Immature natural killer cell (primary cell): ENCODE data around the gene CNR2. TPM values are rescaled to one million over a fixed set of nuclear protein-coding genes. Genes with fewer than 3 reads are reported as not detected.
"Not testable (repeated sequence)": the region's sequence is repeated elsewhere in the genome, so short reads cannot be mapped to it uniquely, and the experiment has no call there.

Source experiments
- DNase-seq, 3 donors: peaks; one replicate each; pipeline ENCODE4 v3.0.0; 2022; ENCODE audit warnings: mixed read lengths in 1 of 3
- H3K27ac Mint-ChIP-seq, 6 donors: one replicate each; pipeline ENCODE4 v1.8.0; 2020; ENCODE audit warnings: mixed read lengths in 6 of 6, mild to moderate bottlenecking in 5 of 6, inconsistent platforms in 4 of 6, moderate library complexity in 3 of 6
- H3K27me3 Mint-ChIP-seq, 3 donors: one replicate each; pipeline ENCODE4 v1.8.0; 2020 to 2021; ENCODE audit warnings: low read depth in 3 of 3, mild to moderate bottlenecking in 3 of 3, mixed read lengths in 3 of 3, moderate library complexity in 3 of 3, inconsistent platforms in 1 of 3
- H3K36me3 Mint-ChIP-seq, 3 donors: one replicate each; pipeline ENCODE4 v1.8.0; 2020; ENCODE audit warnings: mixed read lengths in 3 of 3, inconsistent platforms in 2 of 3, mild to moderate bottlenecking in 2 of 3
- H3K4me1 Mint-ChIP-seq, 2 donors: one replicate each; pipeline ENCODE4 v1.8.0; 2020; ENCODE audit warnings: inconsistent platforms in 2 of 2, mild to moderate bottlenecking in 2 of 2, mixed read lengths in 2 of 2, moderate library complexity in 1 of 2
- H3K4me3 Mint-ChIP-seq, 5 donors: one replicate each; pipeline ENCODE4 v1.8.0; 2020; ENCODE audit warnings: mild to moderate bottlenecking in 5 of 5, mixed read lengths in 5 of 5, inconsistent platforms in 3 of 5, moderate library complexity in 3 of 5
- H3K9me3 Mint-ChIP-seq, 6 donors: one replicate each; pipeline ENCODE4 v1.8.0; 2020; ENCODE audit warnings: mild to moderate bottlenecking in 6 of 6, mixed read lengths in 6 of 6, inconsistent platforms in 4 of 6, moderate library complexity in 3 of 6
- polyA plus RNA-seq, 3 donors: library from polyadenylated mRNA; unstranded; fragments of 300-500 nt; fragmentation: Illumina TruSeq; gene quantifications; one replicate each; pipeline ENCODE4 v1.2.3, GENCODE V29; 2021

CNR2 gene
- polyA plus RNA-seq, result 10 to 100 TPM in 1 of 3 donors, 1 to 10 TPM in 2; 7.4 to 10.7 (median 9.5) TPM

- peak within 1 kb of the TSS; percentile 82 to 90 (median 87) for H3K4me3 Mint-ChIP-seq
- peaks cover 66 to 79% of the 10 kb centered on the region in 2 donors for H3K4me1 Mint-ChIP-seq
- peak within 1 kb of the TSS; percentile 27 to 92 (median 86) for H3K27ac Mint-ChIP-seq
- no peaks in the 10 kb centered on the region for H3K9me3 Mint-ChIP-seq
- H3K36me3 Mint-ChIP-seq, result peaks cover 0 to 3% (median 0%) of the 10 kb centered on the region in 3 donors
- peak; percentile 41 to 57 (median 44) for DNase-seq
- H3K27me3 Mint-ChIP-seq, result peaks cover 2 to 15% (median 8%) of the 10 kb centered on the region in 3 donors
These were observed at the start of gene CNR2 for GRCh38 chr1:23913212-23913880. Gene CNR2 (minus strand): TSS chr1:23913362. CDS start chr1:23875617, 37,745 bp downstream.

GRCh38 chr1:23960291-23961020 lies 47.3 kb upstream of the CNR2 start:
- H3K27me3 Mint-ChIP-seq, result peaks cover 8 to 21% (median 9%) of the 10 kb centered on the region in 3 donors
- peak overlapping the region; percentile 89 to 100 (median 100) for H3K4me3 Mint-ChIP-seq
- H3K4me1 Mint-ChIP-seq, result peaks cover 43 to 80% of the 10 kb centered on the region in 2 donors
- H3K9me3 Mint-ChIP-seq, result no peaks in the 10 kb centered on the region
- no peak for DNase-seq
- H3K36me3 Mint-ChIP-seq, result peaks cover 6 to 20% (median 19%) of the 10 kb centered on the region in 3 donors
- peak overlapping the region; percentile 96 to 100 (median 99) for H3K27ac Mint-ChIP-seq

- Mint-ChIP-seq H3K36me3 (peaks cover 6 to 20% (median 19%) of the 10 kb centered on the region in 3 donors), H3K4me3 (peak within 1 kb of the TSS; percentile 89 to 100 (median 100)), H3K9me3 (no peaks in the 10 kb centered on the region), H3K27me3 (peaks cover 8 to 21% (median 9%) of the 10 kb centered on the region in 3 donors), H3K4me1 (peaks cover 43 to 73% of the 10 kb centered on the region in 2 donors), H3K27ac (peak within 1 kb of the TSS; percentile 96 to 100 (median 99))
- peak; percentile 95 to 96 (median 95) for DNase-seq
These were observed 46.5 kb upstream of the CNR2 start, which contains the start of gene PNRC2 for GRCh38 chr1:23959461-23960290. Gene PNRC2 (plus strand): TSS chr1:23959828. CDS start chr1:23961458, 1,630 bp downstream.

GRCh38 chr1:23958810-23959460 lies 45.8 kb upstream of the CNR2 start:
- Mint-ChIP-seq H3K4me3 (peak overlapping the region; percentile 89 to 100 (median 100)), H3K27me3 (peaks cover 8 to 21% (median 9%) of the 10 kb centered on the region in 3 donors), H3K4me1 (peaks cover 40 to 65% of the 10 kb centered on the region in 2 donors), H3K36me3 (peaks cover 4 to 20% (median 19%) of the 10 kb centered on the region in 3 donors), H3K9me3 (no peaks in the 10 kb centered on the region), H3K27ac (peak overlapping the region; percentile 96 to 100 (median 99))
- peak; percentile 92 to 94 (median 92) for DNase-seq

GRCh38 chr1:23958040-23958809 lies 45.1 kb upstream of the CNR2 start:
- peak in 1 of 3 donors; percentile 7 for DNase-seq
- peaks cover 8 to 21% (median 9%) of the 10 kb centered on the region in 3 donors for H3K27me3 Mint-ChIP-seq
- peaks cover 40 to 58% of the 10 kb centered on the region in 2 donors for H3K4me1 Mint-ChIP-seq
- H3K9me3 Mint-ChIP-seq, result not testable (repeated sequence)
- H3K36me3 Mint-ChIP-seq, result peaks cover 4 to 20% (median 19%) of the 10 kb centered on the region in 3 donors
- peak overlapping the region; percentile 96 to 100 (median 99) for H3K27ac Mint-ChIP-seq
- H3K4me3 Mint-ChIP-seq, result peak overlapping the region; percentile 89 to 100 (median 100)

- H3K36me3 Mint-ChIP-seq, result peaks cover 0 to 20% (median 15%) of the 10 kb centered on the region in 3 donors
- H3K27me3 Mint-ChIP-seq, result peaks cover 8 to 21% (median 9%) of the 10 kb centered on the region in 3 donors
- peaks cover 37 to 47% of the 10 kb centered on the region in 2 donors for H3K4me1 Mint-ChIP-seq
- no peaks in the 10 kb centered on the region for H3K9me3 Mint-ChIP-seq
- H3K4me3 Mint-ChIP-seq, result peak overlapping the region; percentile 33 to 62 (median 60)
- no peak for DNase-seq
- peak overlapping the region; percentile 64 to 99 (median 85) for H3K27ac Mint-ChIP-seq
These were observed 43.9 kb upstream of the CNR2 start for GRCh38 chr1:23957096-23957495.

- H3K4me3 Mint-ChIP-seq, result no peak overlapping the region
- H3K4me1 Mint-ChIP-seq, result peaks cover 6 to 9% of the 10 kb centered on the region in 2 donors
- peaks cover 0 to 4% (median 2%) of the 10 kb centered on the region in 3 donors for H3K27me3 Mint-ChIP-seq
- DNase-seq, result no peak
- no peaks in the 10 kb centered on the region for H3K9me3 Mint-ChIP-seq
- peak overlapping the region in 1 of 6 donors; percentile 26 for H3K27ac Mint-ChIP-seq
- no peaks in the 10 kb centered on the region for H3K36me3 Mint-ChIP-seq
These were observed 39.9 kb upstream of the CNR2 start for GRCh38 chr1:23953020-23953419.

GRCh38 chr1:23947366-23947765 lies 34.2 kb upstream of the CNR2 start:
- Mint-ChIP-seq H3K36me3 (peaks cover 0 to 9% (median 5%) of the 10 kb centered on the region in 3 donors), H3K27ac (no peak overlapping the region), H3K4me3 (no peak overlapping the region), H3K27me3 (peaks cover 2 to 10% (median 7%) of the 10 kb centered on the region in 3 donors), H3K9me3 (peaks cover 0 to 11% (median 9%) of the 10 kb centered on the region in 6 donors), H3K4me1 (no peaks in the 10 kb centered on the region)
- DNase-seq, result no peak

GRCh38 chr1:23936481-23937176 lies 23.5 kb upstream of the CNR2 start:
- H3K4me3 Mint-ChIP-seq, result no peak overlapping the region
- H3K27me3 Mint-ChIP-seq, result peaks cover 0 to 3% (median 2%) of the 10 kb centered on the region in 3 donors
- H3K27ac Mint-ChIP-seq, result no peak overlapping the region
- no peaks in the 10 kb centered on the region for H3K4me1 Mint-ChIP-seq
- H3K36me3 Mint-ChIP-seq, result no peaks in the 10 kb centered on the region
- no peak for DNase-seq
- no peaks in the 10 kb centered on the region for H3K9me3 Mint-ChIP-seq

- Mint-ChIP-seq H3K4me3 (no peak overlapping the region), H3K27me3 (peaks cover 0 to 7% (median 3%) of the 10 kb centered on the region in 3 donors), H3K4me1 (no peaks in the 10 kb centered on the region), H3K9me3 (no peaks in the 10 kb centered on the region), H3K27ac (no peak overlapping the region), H3K36me3 (no peaks in the 10 kb centered on the region)
- DNase-seq, result no peak
These were observed 18.3 kb upstream of the CNR2 start for GRCh38 chr1:23931491-23931880.

GRCh38 chr1:23930861-23931490 lies 17.8 kb upstream of the CNR2 start:
- Mint-ChIP-seq H3K36me3 (no peaks in the 10 kb centered on the region), H3K4me3 (no peak overlapping the region), H3K4me1 (no peaks in the 10 kb centered on the region), H3K9me3 (no peaks in the 10 kb centered on the region), H3K27ac (no peak overlapping the region), H3K27me3 (peaks cover 0 to 7% (median 3%) of the 10 kb centered on the region in 3 donors)
- DNase-seq, result no peak
